Mucosa of descending colon (tissue), 3 donors: ENCODE data around the gene ULBP2. TPM values are rescaled to one million over a fixed set of nuclear protein-coding genes. Genes with fewer than 3 reads are reported as not detected.

Experiments
- ATAC-seq: fragments of 200-7000 bp; cut with Tn5 transposase; one replicate; pipeline ENCODE4 v1.9.1; 2020; ENCODE audit warnings: mild to moderate bottlenecking, moderate library complexity
- DNase-seq, 3 donors: peaks; one replicate each; pipeline ENCODE4 v3.0.0-alpha.2; 2020
- H3K36me3 ChIP-seq: fragments of 200-600 bp; one replicate; pipeline ENCODE4 v1.8.0; 2021; ENCODE audit warnings: low read depth, mild to moderate bottlenecking
- H3K4me1 ChIP-seq: fragments of 200-600 bp; one replicate; pipeline ENCODE4 v1.8.0; 2021; ENCODE audit warnings: low read depth, mild to moderate bottlenecking
- H3K4me3 ChIP-seq: fragments of 200-600 bp; one replicate; pipeline ENCODE4 v1.8.0; 2021; ENCODE audit warnings: mild to moderate bottlenecking
- H3K9me3 ChIP-seq: fragments of 200-600 bp; one replicate; pipeline ENCODE4 v1.8.0; 2021; ENCODE audit warnings: mild to moderate bottlenecking
- CTCF ChIP-seq: fragments of 200-600 bp; IDR thresholded peaks from one replicate; pipeline ENCODE4 v1.8.0; 2022; ENCODE audit warnings: antibody characterized with exemption, mild to moderate bottlenecking
- intact Hi-C, 2 donors: fragments of 100-400 bp; cut with DNase I in 1 of 2; cut with micrococcal nuclease in 1 of 2; formaldehyde crosslinking; loops; one replicate each; pipeline versions ENCODE4 v1.11.0 to v1.11.1; 2022; cut with DNase I, micrococcal nuclease
- total RNA-seq, 3 donors: library from RNA; stranded (reverse); fragmentation: NEBNext Ultra II Directional in 2 of 3; extraction: Animal tissue kit (Norgen Biotek cat#: 25700) in 2 of 3; gene quantifications; one replicate each; pipeline versions ENCODE4 v1.2.1 to v1.2.4, GENCODE V29; 2021 to 2023
- donor health status: DM: no; HTN: no; CAD: no; lungs with moderate emphysema.
- donor health status: DM: no; HTN: no; CAD: no.
- donor health status: DM: no; HTN: yes; CAD: no.

ULBP2 gene
- total RNA-seq, 3 donors from 2014 or later: 0.43 TPM; not detected in 2

DNA sequence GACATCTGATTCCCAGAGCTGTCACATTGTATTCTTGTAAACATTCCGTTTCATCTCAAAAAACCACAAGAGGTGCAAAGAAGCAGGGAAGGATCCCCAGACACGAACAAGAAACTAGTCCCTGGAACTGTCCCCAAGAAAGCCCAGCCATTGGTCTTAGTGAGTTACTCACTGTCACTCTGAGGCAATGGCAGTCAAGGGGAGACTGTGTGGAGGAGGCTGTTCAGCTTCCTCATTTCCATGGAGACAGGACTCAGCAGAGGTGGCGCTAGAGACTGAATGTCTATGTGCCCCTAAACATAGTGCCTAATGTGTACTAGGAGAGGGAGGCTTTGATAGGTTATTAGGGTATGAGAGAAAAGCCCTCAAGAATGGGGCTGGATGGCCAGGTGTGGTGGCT, 33.0 kb downstream of the ULBP2 start:
- no peaks in the 10 kb centered on the region for H3K4me1 ChIP-seq
- no peaks in the 10 kb centered on the region for H3K9me3 ChIP-seq
- no peak overlapping the region for H3K4me3 ChIP-seq
- DNase-seq: no peak
- intact Hi-C loops: no loop called here
- ATAC-seq: no peak
- H3K36me3 ChIP-seq: no peaks in the 10 kb centered on the region
- TF ChIP-seq CTCF: no peak

GRCh38 chr6:149975400-149975799, 33.6 kb downstream of the ULBP2 start:
- Histone ChIP-seq H3K36me3 (no peaks in the 10 kb centered on the region), H3K4me3 (no peak overlapping the region), H3K9me3 (no peaks in the 10 kb centered on the region), H3K4me1 (no peaks in the 10 kb centered on the region)
- DNase-seq (no peak), ATAC-seq (no peak)
- intact Hi-C loops: no loop called here
- TF ChIP-seq CTCF: no peak

- intact Hi-C loops: no loop called here
- ATAC-seq: no peak
- DNase-seq: no peak
- H3K4me1 ChIP-seq: no peaks in the 10 kb centered on the region
- H3K36me3 ChIP-seq: no peaks in the 10 kb centered on the region
- TF ChIP-seq CTCF: no peak
- H3K4me3 ChIP-seq: no peak overlapping the region
- no peaks in the 10 kb centered on the region for H3K9me3 ChIP-seq
Measured at GRCh38 chr6:149977221-149977620, 35.4 kb downstream of the ULBP2 start.

DNA sequence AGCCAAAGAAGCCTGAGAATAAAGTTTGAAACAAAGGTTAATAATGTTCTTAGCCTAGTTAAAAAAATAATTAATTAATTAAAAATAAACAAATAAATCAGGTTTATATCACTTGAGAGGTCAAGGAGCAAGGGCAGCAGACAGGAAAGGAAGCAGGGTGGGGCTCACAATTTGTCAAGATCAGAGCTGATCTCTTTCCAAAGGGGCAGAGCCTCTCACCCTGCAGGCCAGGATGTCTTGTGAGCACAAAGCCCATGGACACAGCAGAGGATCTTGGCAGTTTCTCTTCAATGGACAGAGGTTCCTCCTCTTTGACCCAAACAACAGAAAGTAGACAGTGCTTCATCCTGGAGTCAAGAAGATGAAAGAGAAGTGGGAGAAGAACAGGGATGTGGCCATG, 36.8 kb downstream of the ULBP2 start:
- TF ChIP-seq CTCF: no peak

GRCh38 chr6:149979293-149979692, 37.5 kb downstream of the ULBP2 start:
- no peaks in the 10 kb centered on the region for H3K9me3 ChIP-seq
- ATAC-seq (no peak), DNase-seq (no peak)
- intact Hi-C loops: no loop called here
- H3K4me3 ChIP-seq: no peak overlapping the region
- no peaks in the 10 kb centered on the region for H3K4me1 ChIP-seq
- TF ChIP-seq CTCF: no peak
- H3K36me3 ChIP-seq: no peaks in the 10 kb centered on the region

More for the DNA sequence above, 36.8 kb downstream of the ULBP2 start:
- H3K4me1 ChIP-seq: no peaks in the 10 kb centered on the region
- no peak overlapping the region for H3K4me3 ChIP-seq
- no peak for DNase-seq
- no peak for ATAC-seq
- H3K36me3 ChIP-seq: no peaks in the 10 kb centered on the region
- intact Hi-C loops: no loop called here
- no peaks in the 10 kb centered on the region for H3K9me3 ChIP-seq

- no peaks in the 10 kb centered on the region for H3K9me3 ChIP-seq
- H3K36me3 ChIP-seq: no peaks in the 10 kb centered on the region
- no peaks in the 10 kb centered on the region for H3K4me1 ChIP-seq
- H3K4me3 ChIP-seq: no peak overlapping the region
- no peak for TF ChIP-seq CTCF
- intact Hi-C loops: no loop called here
- ATAC-seq (no peak), DNase-seq (no peak)
Measured at GRCh38 chr6:149983145-149983544, 41.3 kb downstream of the ULBP2 start.
